HG03342 (cell line): Measurements from ENCODE around the gene ACP4.
"Not testable (repeated sequence)": the region's sequence is repeated elsewhere in the genome, so short reads cannot be mapped to it uniquely, and the experiment has no call there.

Experiments
- ATAC-seq: cut with Tn5 transposase; IDR thresholded peaks from one replicate; pipeline ENCODE4 v1.9.1; 2021; ENCODE audit warnings: mild to moderate bottlenecking, moderate library complexity; ENCODE audit not compliant: unreplicated experiment

ACP4 gene

GRCh38 chr19:50796634-50797428 is 6.6 kb downstream of the ACP4 start:
- no peak for ATAC-seq

GRCh38 chr19:50797429-50797780 is 7.2 kb downstream of the ACP4 start:
- ATAC-seq, result no peak

GRCh38 chr19:50797781-50798658 is 7.8 kb downstream of the ACP4 start:
- ATAC-seq, result no peak

DNA sequence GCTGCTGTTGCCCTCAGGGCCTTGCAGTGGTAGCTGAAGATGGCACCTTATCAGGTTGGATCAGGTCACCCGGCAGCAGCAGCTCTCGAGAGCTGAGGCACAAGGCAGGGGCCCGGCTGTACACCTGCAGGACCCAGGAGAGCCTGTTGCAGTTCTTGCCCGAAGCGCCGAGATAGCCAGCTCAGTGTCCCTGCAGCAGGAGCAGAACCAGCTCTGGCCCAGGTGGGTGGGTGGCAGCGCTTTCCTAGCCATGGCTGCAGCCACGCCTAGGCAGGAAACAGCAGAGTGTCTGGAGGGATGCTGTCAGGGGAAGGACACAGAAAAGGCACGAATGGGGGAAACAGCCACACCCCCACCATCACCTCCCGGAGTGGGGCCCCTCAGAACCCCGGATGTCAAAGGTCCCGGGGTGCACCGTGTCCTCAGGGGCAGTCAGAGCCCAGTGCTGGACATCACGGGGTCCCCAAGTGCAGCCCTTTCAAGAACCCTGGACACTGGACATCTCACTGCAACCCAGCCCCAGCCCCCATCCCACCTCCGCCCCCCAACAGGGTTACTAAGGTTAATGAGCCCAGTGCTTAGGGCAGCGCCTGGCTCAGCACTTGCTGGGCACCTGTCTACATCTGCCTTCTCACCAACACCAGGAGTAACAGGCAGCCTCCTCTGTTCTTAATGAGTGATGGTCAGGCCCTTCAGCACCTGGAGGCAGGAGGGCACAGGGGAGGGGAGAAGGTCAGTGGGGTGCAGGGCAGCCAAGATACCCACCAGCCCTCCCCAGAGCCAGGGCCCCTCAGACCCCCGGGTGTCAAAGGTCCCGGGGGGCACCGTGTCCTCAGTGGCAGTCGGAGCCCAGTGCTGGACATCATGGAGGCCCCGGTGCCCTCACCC is 8.7 kb downstream of the ACP4 start:
- ATAC-seq, result no peak

DNA sequence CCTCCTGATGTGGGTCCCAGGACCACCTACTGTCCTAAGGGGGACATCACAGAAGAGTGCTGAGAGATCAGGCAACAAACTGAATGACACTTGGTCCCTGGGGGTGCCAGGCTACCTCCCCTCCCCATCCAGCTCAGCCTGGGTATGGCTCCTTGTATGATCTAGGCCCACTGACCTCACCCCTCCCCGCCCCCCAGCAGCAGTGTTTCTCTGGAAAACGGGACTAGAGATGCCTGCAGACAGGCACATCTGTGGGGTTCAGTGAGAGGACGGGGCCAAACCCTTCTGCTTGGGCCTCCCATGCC is 9.3 kb downstream of the ACP4 start:
- ATAC-seq, result no peak

- no peak for ATAC-seq
These were observed 10.9 kb downstream of the ACP4 start for GRCh38 chr19:50801107-50801506.

DNA sequence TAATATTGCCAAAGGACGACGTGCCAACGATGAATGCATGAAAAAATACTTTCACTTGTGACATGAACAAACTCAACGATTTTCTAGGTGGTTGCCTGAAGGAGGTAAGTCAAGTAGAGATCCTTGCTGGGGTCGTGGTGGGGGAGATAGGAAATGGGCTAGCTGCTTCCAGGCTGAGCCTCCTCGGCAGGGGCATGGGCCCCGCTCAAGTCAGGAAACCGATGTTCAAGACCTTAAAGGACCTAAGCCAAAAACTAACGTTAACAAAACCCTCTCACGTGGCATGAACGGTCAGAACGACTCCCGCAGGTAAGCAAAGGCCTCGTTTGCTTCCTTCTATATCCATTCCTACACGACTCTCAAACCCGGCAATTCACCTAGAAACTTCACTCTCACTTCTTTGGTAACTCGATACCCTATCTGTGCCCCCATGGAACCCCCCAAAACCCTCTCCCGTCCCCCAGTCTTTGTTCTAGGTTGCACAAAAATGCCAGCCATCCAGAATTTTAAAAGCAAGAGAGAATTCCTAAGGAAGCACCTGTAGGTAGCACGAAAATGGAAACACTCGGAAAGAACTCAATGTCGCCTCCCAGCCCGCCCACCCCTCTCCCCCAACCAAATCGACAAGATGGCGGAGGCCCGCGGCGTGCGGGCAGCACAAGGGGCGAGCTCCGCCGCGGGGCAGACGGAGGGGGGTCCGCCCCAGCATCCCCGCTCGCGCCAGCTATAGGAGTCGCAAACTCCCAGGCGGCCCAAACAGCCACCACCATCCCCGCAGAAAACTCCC is 13.6 kb downstream of the ACP4 start:
- no peak for ATAC-seq

DNA sequence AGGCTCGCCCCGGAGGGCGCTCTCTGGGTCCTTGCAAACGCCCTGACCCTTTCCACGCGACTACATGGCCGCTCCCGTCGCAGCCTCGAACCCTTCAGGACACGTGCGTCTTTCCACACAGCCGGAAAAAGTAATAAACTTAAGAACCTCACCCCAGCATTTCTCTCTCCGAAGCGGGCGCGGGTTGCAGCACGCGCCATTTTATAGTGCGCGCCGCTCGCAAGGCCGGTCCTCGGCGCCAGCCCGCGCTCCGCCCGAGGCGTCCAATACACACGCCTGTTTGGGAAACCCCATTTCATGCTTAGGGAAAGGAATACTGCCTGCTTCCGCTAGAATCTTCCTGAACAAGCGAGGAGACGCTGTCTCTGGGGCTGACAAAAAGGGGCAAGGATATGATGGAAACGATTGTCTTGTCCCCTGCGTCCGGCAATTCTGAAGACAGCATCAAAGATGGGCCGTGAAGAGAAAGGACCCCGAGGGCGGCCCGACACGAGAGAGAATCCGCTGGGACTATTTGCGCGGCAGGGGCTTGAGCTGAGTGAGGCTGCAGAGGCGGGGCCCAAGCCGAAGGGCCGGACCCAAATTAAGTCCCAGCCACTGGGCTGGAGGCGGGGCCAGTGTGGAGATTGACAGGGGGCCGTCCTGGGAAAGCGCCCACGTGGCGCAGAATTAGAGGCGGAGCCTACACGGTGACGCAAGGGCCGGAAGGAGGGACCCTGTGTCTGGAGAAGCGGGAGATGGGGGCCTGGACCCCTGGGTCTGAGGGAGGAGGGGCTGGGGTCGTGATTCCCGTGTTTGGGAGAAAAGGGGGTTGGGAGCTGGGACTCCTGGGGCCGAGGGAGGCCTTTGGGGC is 14.4 kb downstream of the ACP4 start:
- peak; percentile 86 for ATAC-seq

DNA sequence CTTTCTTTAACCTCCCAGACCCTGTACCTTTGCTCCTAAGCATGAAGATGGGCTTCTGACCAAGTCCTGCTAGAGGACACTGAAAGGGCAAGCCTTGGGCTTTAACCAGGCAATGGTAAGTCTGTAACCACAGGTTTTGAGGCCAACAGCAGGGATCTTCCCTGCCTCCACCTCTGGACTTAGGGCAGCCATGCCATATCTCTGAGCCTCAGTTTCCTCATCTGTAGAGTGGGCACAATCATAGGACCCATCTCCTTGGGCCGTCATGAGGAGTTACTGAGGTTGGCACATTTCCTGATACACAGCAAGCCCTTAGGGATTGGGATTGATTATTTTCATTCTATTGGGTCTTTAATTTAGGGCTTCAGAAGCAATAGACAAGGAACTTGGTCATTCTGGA is 18.6 kb downstream of the ACP4 start:
- ATAC-seq, result no peak

- ATAC-seq, result not testable (repeated sequence)
These were observed 21.5 kb downstream of the ACP4 start for GRCh38 chr19:50811622-50812238.

GRCh38 chr19:50812474-50812873 is 22.3 kb downstream of the ACP4 start:
- no peak for ATAC-seq

- no peak for ATAC-seq
These were observed 24.7 kb downstream of the ACP4 start for GRCh38 chr19:50814883-50815282.

GRCh38 chr19:50815439-50815838 is 25.2 kb downstream of the ACP4 start:
- no peak for ATAC-seq

DNA sequence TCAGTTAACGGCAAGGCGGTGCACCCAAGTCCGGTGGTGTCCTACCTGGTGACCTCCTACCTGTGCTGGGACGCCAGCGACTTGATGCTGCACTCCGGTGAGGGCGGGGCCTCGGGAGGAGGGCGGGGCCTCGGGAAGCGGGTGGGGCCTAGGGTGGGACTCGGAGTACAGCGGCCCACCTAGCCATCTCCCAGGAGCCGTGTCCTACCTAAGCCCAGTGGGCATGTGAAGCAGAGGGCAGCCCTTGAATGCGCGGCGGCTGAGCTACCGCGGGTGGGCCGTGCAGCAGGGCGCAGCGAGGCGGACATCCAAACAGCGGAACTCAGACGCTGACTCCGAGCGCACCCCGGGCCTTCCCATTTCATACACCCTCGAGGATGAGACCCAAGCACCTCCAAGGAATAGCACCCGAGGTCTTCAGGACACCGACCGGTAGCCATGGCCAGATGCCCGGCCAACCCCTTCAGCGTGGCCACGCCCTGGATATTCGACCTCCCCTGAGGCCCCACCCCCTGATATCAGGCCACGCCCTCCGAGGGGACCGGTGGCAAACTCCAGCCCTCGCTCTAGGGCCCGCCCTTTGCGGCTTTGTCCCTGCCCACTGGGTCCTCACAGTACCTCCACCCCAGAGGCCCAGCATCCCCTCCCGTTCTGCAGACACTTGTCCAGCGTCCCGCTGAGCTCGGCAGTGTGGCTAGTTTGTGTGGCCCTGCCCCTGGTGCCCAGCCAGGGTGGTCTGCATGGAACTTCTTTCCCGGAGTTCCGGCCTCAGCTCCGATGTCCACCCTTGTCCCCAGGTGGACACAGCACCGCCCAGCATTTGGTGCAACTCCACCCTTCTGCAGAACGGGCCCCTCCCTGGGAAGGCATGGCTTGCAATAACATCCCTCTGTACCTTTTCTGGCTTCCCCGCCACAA is 28.0 kb downstream of the ACP4 start:
- ATAC-seq, result peak; percentile 48

DNA sequence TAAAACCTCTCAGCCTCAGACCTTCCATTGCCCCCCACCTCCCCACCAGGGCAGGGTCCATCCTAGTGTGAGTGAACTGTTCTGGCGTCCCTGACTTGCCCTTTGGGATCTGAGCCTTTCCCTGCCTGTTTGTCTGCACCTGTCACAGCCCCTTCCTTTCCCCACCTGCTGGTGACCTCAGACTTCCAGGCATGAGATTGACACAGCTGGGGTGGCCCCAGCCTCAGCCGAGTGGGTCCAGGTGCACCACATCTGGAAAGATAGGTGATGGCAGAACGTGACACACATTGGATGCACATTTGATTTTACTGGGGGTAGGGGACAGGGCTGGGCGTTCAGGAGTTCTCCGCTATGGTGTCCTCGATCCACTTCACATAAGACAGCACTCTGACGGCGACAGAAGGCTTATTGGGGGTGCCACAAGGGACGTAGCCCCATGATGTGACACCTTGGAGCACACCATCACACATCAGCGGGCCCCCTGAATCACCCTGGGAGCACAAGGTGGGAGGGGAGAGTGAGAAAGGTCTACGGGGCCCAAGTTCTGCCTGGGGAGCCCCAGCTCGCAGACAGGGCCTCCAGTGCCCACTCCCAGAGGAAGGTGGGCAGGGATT is 28.8 kb downstream of the ACP4 start:
- ATAC-seq, result no peak

DNA sequence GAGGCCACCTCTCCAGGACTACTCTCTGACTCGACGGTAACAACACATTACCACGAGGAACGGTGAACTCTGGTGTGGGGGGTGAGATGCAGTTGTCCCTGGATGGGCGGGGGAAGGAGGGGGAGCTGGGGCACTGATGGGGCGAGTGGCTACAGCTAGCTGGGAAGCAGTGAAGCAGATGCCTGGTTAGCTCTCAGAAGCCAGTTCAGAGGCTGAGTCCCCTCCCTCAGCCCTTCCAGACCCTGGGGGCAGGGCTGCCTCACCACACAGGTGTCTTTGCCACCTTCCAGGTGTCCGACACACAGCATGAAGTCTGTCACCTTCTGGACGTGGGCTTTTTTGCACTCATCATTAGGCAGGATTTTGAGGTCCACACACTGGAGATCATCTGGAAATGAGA is 29.4 kb downstream of the ACP4 start:
- no peak for ATAC-seq

GRCh38 chr19:50820086-50820485 is 29.9 kb downstream of the ACP4 start:
- ATAC-seq, result no peak
